H9 (cell line): ENCODE data around the gene NRG3. TPM values are rescaled to one million over a fixed set of nuclear protein-coding genes. Genes with fewer than 3 reads are reported as not detected.

ENCODE experiments used
- DNase-seq: peaks from one replicate; pipeline ENCODE4 v3.0.0-alpha.2; 2017
- H2AFZ ChIP-seq: one replicate; pipeline ENCODE4 v1.6.1; 2013; ENCODE audit warnings: mild to moderate bottlenecking, low read length, control low read depth, moderate library complexity
- H2AK5ac ChIP-seq: 2 replicates; pipeline ENCODE4 v1.6.1; 2013; ENCODE audit warnings: low read length, control low read depth, mixed read lengths; ENCODE audit not compliant: insufficient read length
- H2BK120ac ChIP-seq: one replicate; pipeline ENCODE4 v1.6.1; 2013; ENCODE audit warnings: low read depth, mild to moderate bottlenecking, low read length, control low read depth, inconsistent platforms; ENCODE audit not compliant: poor library complexity, severe bottlenecking
- H2BK12ac ChIP-seq: 2 replicates; pipeline ENCODE4 v1.6.1; 2013; ENCODE audit warnings: low read length, control low read depth, mixed read lengths, low read depth; ENCODE audit not compliant: insufficient read length
- H2BK15ac ChIP-seq: 2 replicates; pipeline ENCODE4 v1.6.1; 2013; ENCODE audit warnings: low read depth, low read length, control low read depth
- H2BK20ac ChIP-seq: one replicate; pipeline ENCODE4 v1.6.1; 2013; ENCODE audit warnings: low read depth, mild to moderate bottlenecking, low read length, control low read depth, inconsistent platforms; ENCODE audit not compliant: poor library complexity, severe bottlenecking
- H2BK5ac ChIP-seq: 2 replicates; pipeline ENCODE4 v1.6.1; 2013; ENCODE audit warnings: low read length, control low read depth, mixed read lengths; ENCODE audit not compliant: insufficient read length
- H3K14ac ChIP-seq: 2 replicates; pipeline ENCODE4 v1.6.1; 2013; ENCODE audit warnings: low read length, control low read depth; ENCODE audit not compliant: insufficient read depth
- H3K18ac ChIP-seq: 2 replicates; pipeline ENCODE4 v1.6.1; 2013; ENCODE audit warnings: low read depth, mild to moderate bottlenecking, mixed read lengths, low read length, control low read depth; ENCODE audit not compliant: insufficient read length
- H3K23ac ChIP-seq: 2 replicates; pipeline ENCODE4 v1.6.1; 2013; ENCODE audit warnings: low read length, control low read depth, mixed read lengths, low read depth; ENCODE audit not compliant: insufficient read length
- H3K23me2 ChIP-seq: 2 replicates; pipeline ENCODE4 v1.6.1; 2013; ENCODE audit warnings: low read depth, mild to moderate bottlenecking, mixed read lengths, low read length, control low read depth; ENCODE audit not compliant: insufficient read length, poor library complexity, severe bottlenecking
- H3K27ac ChIP-seq: 2 replicates; pipeline ENCODE4 v1.5.1; 2013; ENCODE audit warnings: low read length, control low read depth, mixed read lengths, low read depth; ENCODE audit not compliant: insufficient read length
- H3K27me3 ChIP-seq: 2 replicates; pipeline ENCODE4 v1.6.1; 2013; ENCODE audit warnings: low read length, control low read depth, inconsistent platforms; ENCODE audit not compliant: insufficient read depth
- H3K4ac ChIP-seq: 2 replicates; pipeline ENCODE4 v1.6.1; 2013; ENCODE audit warnings: low read depth, mild to moderate bottlenecking, control low read depth, inconsistent platforms, low read length, moderate library complexity
- H3K4me1 ChIP-seq: 2 replicates; pipeline ENCODE4 v1.6.1; 2013; ENCODE audit warnings: low read length, control low read depth, inconsistent platforms; ENCODE audit not compliant: insufficient read depth
- H3K4me2 ChIP-seq: 2 replicates; pipeline ENCODE4 v1.6.1; 2013; ENCODE audit warnings: low read length, control low read depth, mixed read lengths; ENCODE audit not compliant: insufficient read length, insufficient read depth
- H3K56ac ChIP-seq: 2 replicates; pipeline ENCODE4 v1.6.1; 2013; ENCODE audit warnings: low read depth, mild to moderate bottlenecking, mixed read lengths, low read length, control low read depth; ENCODE audit not compliant: insufficient read length
- H3K79me1 ChIP-seq: 2 replicates; pipeline ENCODE4 v1.6.1; 2013; ENCODE audit warnings: low read depth, mild to moderate bottlenecking, moderate library complexity, low read length, control low read depth, inconsistent platforms; ENCODE audit not compliant: insufficient read depth, poor library complexity, severe bottlenecking
- H3K79me2 ChIP-seq: 2 replicates; pipeline ENCODE4 v1.6.1; 2013; ENCODE audit warnings: low read length, control low read depth, inconsistent platforms; ENCODE audit not compliant: insufficient read depth
- H3K9ac ChIP-seq: 2 replicates; pipeline ENCODE4 v1.6.1; 2013; ENCODE audit warnings: low read length, control low read depth, mixed read lengths; ENCODE audit not compliant: insufficient read length; ENCODE audit errors: extremely low read depth
- H3K9me3 ChIP-seq: one replicate; pipeline ENCODE4 v1.6.1; 2013; ENCODE audit warnings: low read depth, low read length, inconsistent platforms; ENCODE audit not compliant: control insufficient read depth
- H3T11ph ChIP-seq: one replicate; pipeline ENCODE4 v1.6.1; 2013; ENCODE audit warnings: mild to moderate bottlenecking, low read length, control low read depth, inconsistent platforms
- H4K20me1 ChIP-seq: one replicate; pipeline ENCODE4 v1.6.1; 2013; ENCODE audit not compliant: control insufficient read depth, insufficient read length, insufficient read depth
- H4K5ac ChIP-seq: 2 replicates; pipeline ENCODE4 v1.6.1; 2013; ENCODE audit warnings: low read depth, mild to moderate bottlenecking, mixed read lengths, low read length, control low read depth; ENCODE audit not compliant: insufficient read length
- H4K8ac ChIP-seq: replicated peaks from 2 replicates; pipeline ENCODE4 v1.6.1; 2013; ENCODE audit warnings: low read length, control low read depth, mixed read lengths, low read depth; ENCODE audit not compliant: insufficient read length
- H4K91ac ChIP-seq: 2 replicates; pipeline ENCODE4 v1.6.1; 2013; ENCODE audit warnings: low read depth, mild to moderate bottlenecking, moderate library complexity, mixed read lengths, low read length, control low read depth; ENCODE audit not compliant: insufficient read length
- H3K27ac Mint-ChIP-seq, 3 experiments: 2 replicates in 2 of 3; 3 replicates in 1 of 3; pipeline ENCODE4 v1.8.0; 2020 to 2021; ENCODE audit warnings: mixed read lengths in 3 of 3, mild to moderate bottlenecking in 1 of 3, moderate library complexity in 1 of 3
- H3K27me3 Mint-ChIP-seq: 2 replicates; pipeline ENCODE4 v1.8.0; 2021; ENCODE audit warnings: low read depth, mild to moderate bottlenecking, moderate library complexity, mixed read lengths
- H3K36me3 Mint-ChIP-seq, 3 experiments: 2 replicates in 2 of 3; 3 replicates in 1 of 3; pipeline ENCODE4 v1.8.0; 2020 to 2021; ENCODE audit warnings: low read depth in 3 of 3, mixed read lengths in 3 of 3; ENCODE audit not compliant: insufficient read depth in 1 of 3
- H3K4me1 Mint-ChIP-seq, 2 experiments: 2 replicates each; pipeline ENCODE4 v1.8.0; 2020; ENCODE audit warnings: mixed read lengths in 2 of 2
- H3K4me3 Mint-ChIP-seq, 2 experiments: 2 replicates in 1 of 2; 3 replicates in 1 of 2; pipeline ENCODE4 v1.8.0; 2020 to 2021; ENCODE audit warnings: mild to moderate bottlenecking in 2 of 2, mixed read lengths in 2 of 2, moderate library complexity in 1 of 2
- H3K9me3 Mint-ChIP-seq, 2 experiments: 2 replicates in 1 of 2; 3 replicates in 1 of 2; pipeline ENCODE4 v1.8.0; 2020; ENCODE audit warnings: mild to moderate bottlenecking in 2 of 2, mixed read lengths in 2 of 2, moderate library complexity in 1 of 2
- CTCF ChIP-seq: fragments of 200-600 bp; sonication (generic); conservative IDR thresholded peaks from 3 replicates; pipeline ENCODE4 v1.8.0; 2021; ENCODE audit warnings: antibody characterized with exemption, mild to moderate bottlenecking
- WGBS: extraction: QIAGEN DNeasy Blood & Tissue Kit; methylation state at CpG from one replicate; pipeline ENCODE4 v1.1.7; 2013; ENCODE audit warnings: missing lambda C conversion rate, low lambda C conversion rate, mixed read lengths; ENCODE audit not compliant: insufficient read length; ENCODE audit errors: extremely low coverage; 5-methylcytosine and 5-hydroxymethylcytosine counted together
- total RNA-seq: library from RNA; stranded (reverse); gene quantifications from 2 replicates; pipeline ENCODE4 v1.2.1, GENCODE V29; 2021

The NRG3 gene
- total RNA-seq, 1 experiment from 2014 or later, result 1.6 TPM

DNA sequence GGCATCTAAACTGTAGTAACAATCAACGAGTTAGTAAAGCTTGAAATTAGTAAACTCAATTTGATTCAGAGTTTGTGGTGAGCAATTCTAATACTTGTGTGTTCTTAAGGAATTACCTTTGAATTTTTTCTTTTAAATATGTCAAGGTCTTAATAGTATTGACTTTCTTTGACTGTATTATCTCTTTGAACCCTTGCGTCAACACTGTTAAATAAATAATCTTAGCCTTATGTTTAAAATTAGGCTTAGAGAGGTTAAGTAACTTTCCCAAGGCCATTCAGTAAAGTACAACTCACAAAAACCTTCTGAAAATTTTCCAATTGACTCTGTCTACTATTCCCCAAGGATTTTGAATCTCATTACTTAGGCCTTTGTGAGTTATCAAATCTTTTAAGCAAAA lies 716.4 kb downstream of the NRG3 start:
- no peak overlapping the region for H2BK5ac ChIP-seq
- H3K79me2 ChIP-seq, result no peaks in the 10 kb centered on the region; the same call in 1 of the 2 replicates
- no peaks in the 10 kb centered on the region for H3K4me1 ChIP-seq
- no peak overlapping the region for H3K27ac ChIP-seq
- no peak for TF ChIP-seq CTCF
- H3K23ac ChIP-seq, result no peak overlapping the region
- H4K8ac ChIP-seq, result no peak overlapping the region
- H2AFZ ChIP-seq, result no peak overlapping the region
- H2BK15ac ChIP-seq, result no peak overlapping the region
- no peak overlapping the region for H2BK12ac ChIP-seq
- DNase-seq, result no peak
- H4K20me1 ChIP-seq, result no peaks in the 10 kb centered on the region
- H3K4ac ChIP-seq, result no peak overlapping the region
- H3K27ac Mint-ChIP-seq, result no peak overlapping the region
- no peaks in the 10 kb centered on the region; the same call in 1 of the 2 replicates for H3K27me3 Mint-ChIP-seq
- H2BK20ac ChIP-seq, result no peak overlapping the region
- H3K14ac ChIP-seq, result no peak overlapping the region
- H3K4me2 ChIP-seq, result no peak overlapping the region
- H4K91ac ChIP-seq, result no peak overlapping the region
- no peak overlapping the region for H2BK120ac ChIP-seq
- H3K9me3 Mint-ChIP-seq, result no peaks in the 10 kb centered on the region
- H4K5ac ChIP-seq, result no peak overlapping the region
- no CpG with 5 or more reads among the region's 2 CpGs for WGBS
- H3K4me1 Mint-ChIP-seq, result peaks cover 4% of the 10 kb centered on the region in 2 experiments
- no peak overlapping the region for H3K18ac ChIP-seq
- no peaks in the 10 kb centered on the region for H3K23me2 ChIP-seq
- H3K27me3 ChIP-seq, result no peaks in the 10 kb centered on the region
- no peaks in the 10 kb centered on the region for H3K79me1 ChIP-seq
- no peaks in the 10 kb centered on the region for H3K36me3 Mint-ChIP-seq
- no peak overlapping the region for H3K4me3 Mint-ChIP-seq
- no peak overlapping the region for H3K9ac ChIP-seq
- no peak overlapping the region for H2AK5ac ChIP-seq
- no peak overlapping the region for H3T11ph ChIP-seq
- H3K56ac ChIP-seq, result no peak overlapping the region
- H3K9me3 ChIP-seq, result no peaks in the 10 kb centered on the region
